ENCODE results near the gene PTPA.

The PTPA gene

GRCh38 chr9:129084087-129084486 lies 27.1 kb upstream of the PTPA start:
- DNase-seq, result no peak

- DNase-seq, result no peak
These were observed 22.0 kb upstream of the PTPA start for GRCh38 chr9:129089246-129089645.

- DNase-seq, result no peak
These were observed 17.4 kb upstream of the PTPA start for GRCh38 chr9:129093602-129094386.

- DNase-seq, result no peak
These were observed 16.6 kb upstream of the PTPA start for GRCh38 chr9:129094387-129095169.

GRCh38 chr9:129095170-129095667 lies 16.0 kb upstream of the PTPA start:
- no peak for DNase-seq

- no peak for DNase-seq
These were observed 15.3 kb upstream of the PTPA start for GRCh38 chr9:129095908-129096307.

- no peak for DNase-seq
These were observed 13.4 kb upstream of the PTPA start for GRCh38 chr9:129097671-129098306.

GRCh38 chr9:129098328-129098727 lies 12.9 kb upstream of the PTPA start:
- no peak for DNase-seq

GRCh38 chr9:129100383-129101169 lies 10.6 kb upstream of the PTPA start:
- DNase-seq, result no peak

- no peak for DNase-seq
These were observed 9.9 kb upstream of the PTPA start for GRCh38 chr9:129101279-129101678.

GRCh38 chr9:129102095-129102525 lies 9.1 kb upstream of the PTPA start:
- DNase-seq, result no peak

- peak; percentile 57 for DNase-seq
These were observed 8.2 kb upstream of the PTPA start for GRCh38 chr9:129102791-129103594.

GRCh38 chr9:129103595-129103965 lies 7.6 kb upstream of the PTPA start:
- no peak for DNase-seq

GRCh38 chr9:129104051-129104450 lies 7.2 kb upstream of the PTPA start:
- DNase-seq, result no peak

GRCh38 chr9:129105857-129106694 lies 5.1 kb upstream of the PTPA start:
- no peak for DNase-seq

- no peak for DNase-seq
These were observed 3.6 kb upstream of the PTPA start for GRCh38 chr9:129107651-129108050.

- no peak for DNase-seq
These were observed 3.0 kb upstream of the PTPA start for GRCh38 chr9:129108083-129108804.

- no peak for DNase-seq
These were observed 2.2 kb upstream of the PTPA start for GRCh38 chr9:129108805-129109536.

GRCh38 chr9:129109537-129109903 lies 1.7 kb upstream of the PTPA start:
- peak; percentile 15 for DNase-seq
